ENCODE results near the gene LRP6. TPM values are rescaled to one million over a fixed set of nuclear protein-coding genes. Genes with fewer than 3 reads are reported as not detected.

The LRP6 gene
- total RNA-seq, 1 experiment from 2014 or later, result 28.1 TPM

GRCh38 chr12:12210983-12211382 is 55.9 kb downstream of the LRP6 start:
- intact Hi-C loops (cut with micrococcal nuclease), result no loop called here
- Histone ChIP-seq H3K4me1 (ENCODE audit: control insufficient read depth in 1 of 2, insufficient read depth in 2 of 2, low read length in 2 of 2) (no peaks in the 10 kb centered on the region), H3K27ac (ENCODE audit: low read depth, low read length) (no peak overlapping the region), H3K79me2 (ENCODE audit: insufficient read depth, low read length) (peaks cover 21% of the 10 kb centered on the region), H2AFZ (ENCODE audit: low read depth, low read length, poor library complexity, severe bottlenecking) (no peak overlapping the region), H3K9ac (ENCODE audit: low read length) (no peak overlapping the region), H3K4me3 (replicated peaks in 1 of 2; ENCODE audit: low read depth in 1 of 2, low read length in 2 of 2) (no peak overlapping the region), H3K27me3 (ENCODE audit: insufficient read depth, low read length) (no peaks in the 10 kb centered on the region), H3K9me3 (ENCODE audit: control insufficient read depth in 1 of 2, insufficient read depth in 1 of 2, low read depth in 1 of 2, low read length in 2 of 2) (no peaks in the 10 kb centered on the region), H3K4me2 (ENCODE audit: low read length) (no peak overlapping the region), H4K20me1 (ENCODE audit: insufficient read depth) (no peaks in the 10 kb centered on the region; the same call in 1 of the 2 replicates), H3K9me2 (ENCODE audit: insufficient read depth) (no peaks in the 10 kb centered on the region), H3K36me3 (ENCODE audit: control insufficient read depth in 1 of 2, insufficient read depth in 2 of 2, low read length in 2 of 2) (no peaks in the 10 kb centered on the region)
- TF ChIP-seq REST (IDR thresholded peaks at IDR 0.05; ENCODE audit: low read depth) (no peak), ZBTB33 (IDR thresholded peaks at IDR 0.05; ENCODE audit: extremely low read depth, insufficient replicate concordance, low read length) (no peak), ZNF274 (IDR thresholded peaks at IDR 0.05; ENCODE audit: low read depth, low read length) (no peak), SIN3A (IDR thresholded peaks at IDR 0.05; ENCODE audit: low read depth) (no peak), JUND (IDR thresholded peaks at IDR 0.05) (no peak), RAD21 (IDR thresholded peaks at IDR 0.05; ENCODE audit: low read depth) (no peak), CBX3 (IDR thresholded peaks at IDR 0.05; ENCODE audit: low read depth) (no peak), ELF1 (IDR thresholded peaks at IDR 0.05; ENCODE audit: borderline replicate concordance, low read depth) (no peak), FOSL1 (IDR thresholded peaks at IDR 0.05; ENCODE audit: low read depth) (no peak), CEBPB (IDR thresholded peaks at IDR 0.05; ENCODE audit: low read depth) (no peak), TCF7L2 (IDR thresholded peaks at IDR 0.05; ENCODE audit: borderline replicate concordance, extremely low read depth, insufficient read depth, insufficient read length) (no peak), POLR2AphosphoS5 (IDR thresholded peaks at IDR 0.05; ENCODE audit: low read depth, low read length) (no peak), SP1 (IDR thresholded peaks at IDR 0.05; ENCODE audit: low read depth) (no peak), EZH2 (IDR thresholded peaks at IDR 0.05) (no peak)
- ChIA-PET CTCF (no interaction called here), POLR2A (no interaction called here), RAD21 (ENCODE audit: low non-redundant PET in 1 of 2, low total read pairs in 2 of 2, uncharacterized antibody in 2 of 2, unreplicated experiment in 2 of 2) (no interaction called here)
- ATAC-seq (no peak), DNase-seq (ENCODE audit: low read depth, low spot score) (no peak)
- no TSS peak for BruUV-seq (replicated peaks)

Data from HCT116 (cell line).